ENCODE data around the gene SYT8. TPM values are rescaled to one million over a fixed set of nuclear protein-coding genes. Genes with fewer than 3 reads are reported as not detected.

Gene SYT8
- total and polyA plus RNA-seq, 5 donors from 2014 or later = not detected

GRCh38 chr11:1836011-1836945 is 1.5 kb downstream of the SYT8 start:
- no peaks in the 10 kb centered on the region for H3K27me3 Mint-ChIP-seq
- no peaks in the 10 kb centered on the region for H3K9me3 Mint-ChIP-seq
- H3K27ac Mint-ChIP-seq = no peak overlapping the region
- Histone ChIP-seq H3K9me3 (ENCODE audit: control insufficient read depth in 2 of 2, low read length in 2 of 2) (no peaks in the 10 kb centered on the region), H3K27ac (ENCODE audit: insufficient read depth, low read length, poor library complexity, severe bottlenecking) (no peak overlapping the region), H3K4me1 (ENCODE audit: control insufficient read depth, insufficient read depth, low read length, poor library complexity, severe bottlenecking) (peaks cover 32% of the 10 kb centered on the region), H3K27me3 (ENCODE audit: control insufficient read depth, insufficient read depth, low read length) (no peaks in the 10 kb centered on the region), H3K4me3 (ENCODE audit: low read depth, low read length) (no peak overlapping the region), H3K36me3 (ENCODE audit: control insufficient read depth, insufficient read depth, low read length) (no peaks in the 10 kb centered on the region)
- no peak for DNase-seq
- no peak overlapping the region for H3K4me3 Mint-ChIP-seq
- H3K36me3 Mint-ChIP-seq = no peaks in the 10 kb centered on the region
- no peak for ATAC-seq (ENCODE audit: low read depth in 2 of 2)
- peaks cover 0 to 13% (median 3%) of the 10 kb centered on the region in 4 donors for H3K4me1 Mint-ChIP-seq

- peak; percentile 68 to 82 (median 70) for DNase-seq
- no peaks in the 10 kb centered on the region for H3K9me3 Mint-ChIP-seq
- no peaks in the 10 kb centered on the region for H3K27me3 Mint-ChIP-seq
- H3K4me1 Mint-ChIP-seq = peaks cover 0 to 12% (median 3%) of the 10 kb centered on the region in 4 donors
- H3K4me3 Mint-ChIP-seq = no peak overlapping the region
- no peaks in the 10 kb centered on the region for H3K36me3 ChIP-seq (ENCODE audit: control insufficient read depth, insufficient read depth, low read length)
- no peaks in the 10 kb centered on the region for H3K9me3 ChIP-seq (ENCODE audit: control insufficient read depth in 2 of 2, low read length in 2 of 2)
- H3K4me3 ChIP-seq (ENCODE audit: low read depth, low read length) = no peak overlapping the region
- ATAC-seq (ENCODE audit: low read depth in 2 of 2) = peak; percentile 78 to 86
- peaks cover 31% of the 10 kb centered on the region for H3K4me1 ChIP-seq (ENCODE audit: control insufficient read depth, insufficient read depth, low read length, poor library complexity, severe bottlenecking)
- no peak overlapping the region for H3K27ac Mint-ChIP-seq
- H3K27me3 ChIP-seq (ENCODE audit: control insufficient read depth, insufficient read depth, low read length) = no peaks in the 10 kb centered on the region
- no peaks in the 10 kb centered on the region for H3K36me3 Mint-ChIP-seq
- peak overlapping the region; percentile 47 for H3K27ac ChIP-seq (ENCODE audit: insufficient read depth, low read length, poor library complexity, severe bottlenecking)
Observed at GRCh38 chr11:1837171-1838076, 2.6 kb downstream of the SYT8 start.

GRCh38 chr11:1838077-1838425 is 3.3 kb downstream of the SYT8 start:
- no peaks in the 10 kb centered on the region for H3K27me3 ChIP-seq (ENCODE audit: control insufficient read depth, insufficient read depth, low read length)
- H3K9me3 Mint-ChIP-seq = no peaks in the 10 kb centered on the region
- no peak overlapping the region for H3K4me3 Mint-ChIP-seq
- DNase-seq (peak in 1 of 3 donors; percentile 30), ATAC-seq (ENCODE audit: low read depth in 2 of 2) (peak in 1 of 2 donors; percentile 5)
- peaks cover 27% of the 10 kb centered on the region for H3K4me1 ChIP-seq (ENCODE audit: control insufficient read depth, insufficient read depth, low read length, poor library complexity, severe bottlenecking)
- H3K27ac ChIP-seq (ENCODE audit: insufficient read depth, low read length, poor library complexity, severe bottlenecking) = peak overlapping the region; percentile 47
- no peaks in the 10 kb centered on the region for H3K36me3 Mint-ChIP-seq
- H3K27ac Mint-ChIP-seq = no peak overlapping the region
- no peaks in the 10 kb centered on the region for H3K27me3 Mint-ChIP-seq
- H3K36me3 ChIP-seq (ENCODE audit: control insufficient read depth, insufficient read depth, low read length) = no peaks in the 10 kb centered on the region
- H3K4me3 ChIP-seq (ENCODE audit: low read depth, low read length) = no peak overlapping the region
- H3K4me1 Mint-ChIP-seq = peaks cover 0 to 14% (median 5%) of the 10 kb centered on the region in 4 donors
- H3K9me3 ChIP-seq (ENCODE audit: control insufficient read depth in 2 of 2, low read length in 2 of 2) = no peaks in the 10 kb centered on the region

- Histone ChIP-seq H3K4me1 (ENCODE audit: control insufficient read depth, insufficient read depth, low read length, poor library complexity, severe bottlenecking) (peaks cover 29% of the 10 kb centered on the region), H3K36me3 (ENCODE audit: control insufficient read depth, insufficient read depth, low read length) (no peaks in the 10 kb centered on the region), H3K9me3 (ENCODE audit: control insufficient read depth in 2 of 2, low read length in 2 of 2) (no peaks in the 10 kb centered on the region), H3K27ac (ENCODE audit: insufficient read depth, low read length, poor library complexity, severe bottlenecking) (peak within 1 kb of the TSS; percentile 47), H3K4me3 (ENCODE audit: low read depth, low read length) (no peak within 1 kb of the TSS), H3K27me3 (ENCODE audit: control insufficient read depth, insufficient read depth, low read length) (no peaks in the 10 kb centered on the region)
- ATAC-seq (ENCODE audit: low read depth in 2 of 2) (no peak), DNase-seq (no peak)
- peaks cover 0 to 19% (median 9%) of the 10 kb centered on the region in 4 donors for H3K4me1 Mint-ChIP-seq
- H3K4me3 Mint-ChIP-seq = peak within 1 kb of the TSS in 2 of 4 donors; percentile 47 to 61
- no peaks in the 10 kb centered on the region for H3K27me3 Mint-ChIP-seq
- H3K36me3 Mint-ChIP-seq = no peaks in the 10 kb centered on the region
- H3K27ac Mint-ChIP-seq = peak within 1 kb of the TSS in 1 of 3 donors; percentile 71
- no peaks in the 10 kb centered on the region for H3K9me3 Mint-ChIP-seq
Observed at GRCh38 chr11:1838426-1839144, 3.8 kb downstream of the SYT8 start, which contains the start of gene TNNI2. Gene TNNI2 (plus strand): TSS chr11:1838981. CDS start chr11:1839697, 716 bp downstream.

- DNase-seq (no peak), ATAC-seq (ENCODE audit: low read depth in 2 of 2) (no peak)
- no peaks in the 10 kb centered on the region for H3K27me3 ChIP-seq (ENCODE audit: control insufficient read depth, insufficient read depth, low read length)
- Mint-ChIP-seq H3K4me1 (peaks cover 0 to 27% (median 12%) of the 10 kb centered on the region in 4 donors), H3K27ac (peak overlapping the region in 1 of 3 donors; percentile 71), H3K36me3 (no peaks in the 10 kb centered on the region), H3K4me3 (peak overlapping the region in 2 of 4 donors; percentile 47 to 61), H3K27me3 (no peaks in the 10 kb centered on the region), H3K9me3 (no peaks in the 10 kb centered on the region)
- no peaks in the 10 kb centered on the region for H3K36me3 ChIP-seq (ENCODE audit: control insufficient read depth, insufficient read depth, low read length)
- no peak overlapping the region for H3K4me3 ChIP-seq (ENCODE audit: low read depth, low read length)
- no peak overlapping the region for H3K27ac ChIP-seq (ENCODE audit: insufficient read depth, low read length, poor library complexity, severe bottlenecking)
- no peaks in the 10 kb centered on the region for H3K9me3 ChIP-seq (ENCODE audit: control insufficient read depth in 2 of 2, low read length in 2 of 2)
- H3K4me1 ChIP-seq (ENCODE audit: control insufficient read depth, insufficient read depth, low read length, poor library complexity, severe bottlenecking) = peaks cover 37% of the 10 kb centered on the region
Observed at GRCh38 chr11:1839204-1839923, 4.6 kb downstream of the SYT8 start.

- DNase-seq = peak in 1 of 3 donors; percentile 21
- peaks cover 7 to 35% (median 19%) of the 10 kb centered on the region in 4 donors for H3K4me1 Mint-ChIP-seq
Observed at GRCh38 chr11:1839924-1840779, 5.4 kb downstream of the SYT8 start.

More at GRCh38 chr11:1839924-1840779, 5.4 kb downstream of the SYT8 start:
- peak overlapping the region in 2 of 3 donors; percentile 69 to 71 for H3K27ac Mint-ChIP-seq
- H3K9me3 Mint-ChIP-seq = no peaks in the 10 kb centered on the region
- peak overlapping the region in 1 of 4 donors; percentile 61 for H3K4me3 Mint-ChIP-seq
- Histone ChIP-seq H3K27me3 (ENCODE audit: control insufficient read depth, insufficient read depth, low read length) (no peaks in the 10 kb centered on the region), H3K9me3 (ENCODE audit: control insufficient read depth in 2 of 2, low read length in 2 of 2) (no peaks in the 10 kb centered on the region), H3K27ac (ENCODE audit: insufficient read depth, low read length, poor library complexity, severe bottlenecking) (no peak overlapping the region), H3K36me3 (ENCODE audit: control insufficient read depth, insufficient read depth, low read length) (no peaks in the 10 kb centered on the region), H3K4me1 (ENCODE audit: control insufficient read depth, insufficient read depth, low read length, poor library complexity, severe bottlenecking) (peaks cover 45% of the 10 kb centered on the region), H3K4me3 (ENCODE audit: low read depth, low read length) (no peak overlapping the region)
- H3K27me3 Mint-ChIP-seq = no peaks in the 10 kb centered on the region
- H3K36me3 Mint-ChIP-seq = no peaks in the 10 kb centered on the region
- ATAC-seq (ENCODE audit: low read depth in 2 of 2) = no peak
